PFSK-1 (cell line): ENCODE results near the gene TUBE1.

Source experiments
- POLR2AphosphoS5 ChIP-seq: IDR thresholded peaks from 2 replicates; pipeline ENCODE4 v1.6.1; 2012; ENCODE audit warnings: low read depth, mild to moderate bottlenecking, control low read depth, low read length, moderate library complexity
- TAF1 ChIP-seq: IDR thresholded peaks from 2 replicates; pipeline ENCODE4 v1.6.1; 2012; ENCODE audit warnings: low read length, control low read depth, borderline replicate concordance; ENCODE audit not compliant: insufficient read depth
- TF ChIP-seq, protein P1 (sequence below), 2 experiments: IDR thresholded peaks; 2 replicates each; pipeline versions ENCODE4 v1.6.1 to v1.8.0; 2011 to 2012; ENCODE audit warnings: low read depth in 2 of 2, low read length in 2 of 2, control low read depth in 1 of 2, inconsistent platforms in 1 of 2, mild to moderate bottlenecking in 1 of 2, moderate library complexity in 1 of 2; ENCODE audit not compliant: insufficient read depth in 1 of 2

DNA sequence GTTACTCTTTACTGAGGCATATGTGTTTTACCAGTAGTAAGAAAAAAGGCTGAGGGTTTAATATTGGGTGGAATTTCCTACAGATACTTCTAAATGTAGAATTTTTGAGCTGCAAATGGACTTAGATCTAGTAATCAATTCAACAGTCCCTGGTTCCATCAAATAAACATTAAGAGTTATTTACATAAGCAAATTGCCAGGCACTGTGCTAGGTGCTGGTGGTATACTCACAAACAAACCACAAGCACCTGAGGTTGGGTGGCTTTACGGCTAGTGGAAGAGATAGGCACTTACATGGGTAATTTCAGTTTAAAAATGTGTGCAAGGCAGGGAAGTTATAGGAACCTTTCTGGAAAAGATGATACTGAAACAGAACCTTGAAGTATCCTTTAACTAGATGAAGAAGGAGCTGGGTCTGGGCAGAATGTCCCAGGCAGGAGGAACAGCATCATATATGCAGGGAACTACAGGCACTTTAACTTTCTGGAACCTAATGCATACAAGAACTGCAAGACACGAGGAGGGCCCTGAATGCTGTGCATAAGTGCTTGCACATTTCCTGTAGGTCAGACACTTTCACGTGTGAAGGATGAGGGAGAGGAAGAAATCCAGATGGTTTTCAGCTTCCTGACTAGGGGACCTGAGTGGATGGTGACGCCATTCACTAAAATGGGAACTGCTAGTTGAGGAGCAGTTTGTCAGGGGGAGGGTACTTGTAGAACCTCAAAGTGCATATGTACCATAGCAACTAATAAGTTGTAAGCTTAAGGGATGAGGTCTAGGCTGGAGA, 28.8 kb downstream of the TUBE1 start:
- no peak for TF ChIP-seq POLR2AphosphoS5
- TF ChIP-seq, protein P1, sequence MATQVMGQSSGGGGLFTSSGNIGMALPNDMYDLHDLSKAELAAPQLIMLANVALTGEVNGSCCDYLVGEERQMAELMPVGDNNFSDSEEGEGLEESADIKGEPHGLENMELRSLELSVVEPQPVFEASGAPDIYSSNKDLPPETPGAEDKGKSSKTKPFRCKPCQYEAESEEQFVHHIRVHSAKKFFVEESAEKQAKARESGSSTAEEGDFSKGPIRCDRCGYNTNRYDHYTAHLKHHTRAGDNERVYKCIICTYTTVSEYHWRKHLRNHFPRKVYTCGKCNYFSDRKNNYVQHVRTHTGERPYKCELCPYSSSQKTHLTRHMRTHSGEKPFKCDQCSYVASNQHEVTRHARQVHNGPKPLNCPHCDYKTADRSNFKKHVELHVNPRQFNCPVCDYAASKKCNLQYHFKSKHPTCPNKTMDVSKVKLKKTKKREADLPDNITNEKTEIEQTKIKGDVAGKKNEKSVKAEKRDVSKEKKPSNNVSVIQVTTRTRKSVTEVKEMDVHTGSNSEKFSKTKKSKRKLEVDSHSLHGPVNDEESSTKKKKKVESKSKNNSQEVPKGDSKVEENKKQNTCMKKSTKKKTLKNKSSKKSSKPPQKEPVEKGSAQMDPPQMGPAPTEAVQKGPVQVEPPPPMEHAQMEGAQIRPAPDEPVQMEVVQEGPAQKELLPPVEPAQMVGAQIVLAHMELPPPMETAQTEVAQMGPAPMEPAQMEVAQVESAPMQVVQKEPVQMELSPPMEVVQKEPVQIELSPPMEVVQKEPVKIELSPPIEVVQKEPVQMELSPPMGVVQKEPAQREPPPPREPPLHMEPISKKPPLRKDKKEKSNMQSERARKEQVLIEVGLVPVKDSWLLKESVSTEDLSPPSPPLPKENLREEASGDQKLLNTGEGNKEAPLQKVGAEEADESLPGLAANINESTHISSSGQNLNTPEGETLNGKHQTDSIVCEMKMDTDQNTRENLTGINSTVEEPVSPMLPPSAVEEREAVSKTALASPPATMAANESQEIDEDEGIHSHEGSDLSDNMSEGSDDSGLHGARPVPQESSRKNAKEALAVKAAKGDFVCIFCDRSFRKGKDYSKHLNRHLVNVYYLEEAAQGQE (IDR thresholded peaks at IDR 0.05; ENCODE audit: insufficient read depth in 1 of 2, low read depth in 2 of 2, low read length in 2 of 2): no peak
- TF ChIP-seq TAF1: no peak
